ENCODE results near the gene ATF5. TPM values are rescaled to one million over a fixed set of nuclear protein-coding genes. Genes with fewer than 3 reads are reported as not detected.

ATF5 gene
- total RNA-seq, 1 donor from 2014 or later, result 5.2 TPM

DNA sequence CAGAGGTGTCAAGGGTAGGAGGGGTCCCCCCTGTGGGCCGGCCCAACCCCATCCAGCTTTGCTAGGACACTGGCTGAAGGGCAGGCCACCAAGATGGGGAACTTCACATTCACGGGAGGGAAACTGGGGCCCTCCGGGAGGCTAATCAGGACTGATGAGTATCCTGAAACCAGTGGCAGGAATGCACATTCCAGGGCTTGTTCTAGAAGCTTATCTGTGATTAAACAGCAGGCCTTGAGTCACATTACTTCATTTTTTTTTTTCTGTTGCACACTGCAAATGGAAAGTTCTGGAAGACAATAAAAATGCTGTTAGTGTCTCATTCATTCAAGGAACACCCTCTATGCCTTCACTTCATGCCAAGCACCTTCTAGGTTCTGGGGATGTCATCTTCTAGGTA, 47.5 kb downstream of the ATF5 start:
- no peak for DNase-seq (ENCODE audit: low read depth, low spot score)

DNA sequence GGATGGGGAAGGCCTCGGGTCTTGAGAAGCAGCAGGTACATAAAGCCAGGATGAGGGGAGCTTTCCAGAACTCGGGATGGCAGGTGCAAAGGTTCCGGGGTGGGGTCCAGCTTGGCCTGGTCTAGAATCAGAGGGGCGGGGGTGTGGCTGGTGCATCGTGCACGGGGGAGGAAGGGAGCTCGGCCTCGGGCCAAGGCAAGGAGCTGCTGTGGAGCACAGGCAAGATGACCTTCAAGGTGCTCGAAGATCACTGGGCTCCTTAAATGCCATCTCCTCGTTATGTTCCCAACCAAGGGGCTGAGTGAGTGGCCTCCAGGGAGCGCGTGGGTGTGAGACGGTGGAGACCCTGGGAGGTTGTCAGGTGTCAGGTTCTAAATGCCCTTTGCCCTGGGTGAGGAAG, 48.1 kb downstream of the ATF5 start:
- DNase-seq (ENCODE audit: low read depth, low spot score), result no peak

DNA sequence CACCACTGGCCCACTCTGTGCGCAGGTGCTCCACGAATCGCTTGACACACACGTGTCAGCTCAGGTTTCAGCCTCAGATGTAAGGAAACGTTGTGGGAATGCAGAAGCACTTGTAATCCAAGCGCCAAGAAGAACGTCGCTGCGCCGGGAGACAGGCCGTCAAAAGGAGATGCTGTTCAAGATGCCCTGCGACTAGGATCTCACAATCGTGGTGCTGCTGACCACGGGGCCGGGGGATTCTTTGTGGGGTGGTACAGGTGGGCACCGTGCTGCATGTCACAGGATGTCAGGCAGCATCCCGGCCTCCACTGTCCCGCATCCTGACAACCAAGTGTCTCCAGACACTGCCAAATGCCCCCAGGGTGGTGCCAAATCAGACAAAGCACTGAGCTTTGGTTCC, 48.9 kb downstream of the ATF5 start:
- no peak for DNase-seq (ENCODE audit: low read depth, low spot score)

DNA sequence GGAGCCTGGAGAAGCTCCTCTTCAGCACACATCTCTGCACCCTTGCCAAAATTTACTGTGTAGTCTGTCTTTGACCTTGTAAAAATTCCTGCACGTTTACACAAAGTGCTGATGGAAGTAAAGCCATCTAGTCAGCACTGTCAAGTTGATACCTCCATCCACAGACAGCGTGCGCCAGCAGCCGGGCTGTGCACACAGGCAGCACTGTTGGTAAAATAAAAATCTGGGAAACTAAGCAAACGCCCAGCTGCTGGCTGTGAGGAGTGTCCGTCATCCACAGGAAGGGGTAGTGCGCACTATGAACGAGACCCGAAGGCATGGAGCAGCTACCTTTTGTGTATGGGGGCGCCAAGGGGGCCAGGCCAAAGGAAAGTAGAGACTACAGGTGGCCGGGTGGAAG, 49.3 kb downstream of the ATF5 start:
- no peak for DNase-seq (ENCODE audit: low read depth, low spot score)

DNA sequence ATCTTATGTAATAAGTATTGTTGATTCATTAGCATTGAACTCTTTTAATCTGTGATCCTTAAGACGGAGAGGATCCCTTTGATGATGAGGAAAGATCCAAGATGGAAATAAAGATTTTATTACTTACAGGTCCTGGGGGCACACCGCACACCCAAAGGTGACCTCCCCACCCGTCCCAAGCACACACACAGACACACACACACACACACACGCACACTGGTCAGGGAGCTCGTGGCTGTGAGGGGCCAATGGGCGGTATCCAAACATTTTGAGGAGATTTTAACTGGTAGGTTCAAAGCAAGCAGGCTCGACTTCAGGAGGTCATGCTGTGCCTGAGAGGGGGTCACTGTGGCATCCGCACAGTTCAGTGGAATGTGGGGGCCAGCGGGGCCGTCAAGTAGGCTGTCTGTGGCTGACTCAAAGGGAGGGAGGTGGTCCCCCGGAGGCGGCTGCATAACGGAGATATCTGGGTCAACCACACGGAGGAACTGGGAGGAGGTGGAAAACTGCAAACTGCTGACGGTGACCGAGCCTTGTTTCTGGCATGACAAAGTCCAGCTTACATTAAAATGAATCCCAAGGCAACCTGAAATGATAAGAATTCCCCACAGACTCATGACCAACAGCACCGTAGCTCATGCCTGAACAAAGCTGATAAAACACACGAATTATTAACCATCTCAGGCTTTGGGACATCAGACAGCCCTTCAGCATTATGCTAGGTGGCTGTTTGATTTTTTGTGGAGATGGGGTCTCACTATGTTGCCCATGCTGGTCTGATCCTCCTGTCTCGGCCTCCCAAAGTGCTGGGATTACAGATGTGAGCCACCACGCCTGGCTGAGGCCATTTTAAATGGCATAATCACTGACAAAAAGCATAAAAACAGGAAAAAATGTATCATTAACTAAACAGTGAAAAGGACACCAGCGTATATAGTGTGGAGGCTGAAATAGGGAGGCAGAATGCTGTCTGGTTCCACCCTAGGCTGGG, 52.9 kb downstream of the ATF5 start:
- no peak for DNase-seq (ENCODE audit: low read depth, low spot score)

Other genes starting within 250 kb of the ATF5 start
- 0.40 and 0.74 TPM in 2 replicates for gene ADM5, start 239.6 kb upstream of the ATF5 start, total RNA-seq
- 20.0 and 24.7 TPM in 2 replicates for gene CPT1C, start 238.1 kb upstream of the ATF5 start, total RNA-seq
- gene TSKS, start 165.9 kb upstream of the ATF5 start, total RNA-seq, result not detected in 2 replicates
- 65.3 and 65.6 TPM in 2 replicates for gene AP2A1, start 162.2 kb upstream of the ATF5 start, total RNA-seq
- 23.9 and 34.9 TPM in 2 replicates for gene FUZ, start 115.9 kb upstream of the ATF5 start, total RNA-seq
- 13.1 and 13.8 TPM in 2 replicates for gene MED25, start 110.9 kb upstream of the ATF5 start, total RNA-seq
- 47.3 and 65.2 TPM in 2 replicates for gene PTOV1, start 78.0 kb upstream of the ATF5 start, total RNA-seq
- gene PNKP, start 61.6 kb upstream of the ATF5 start, total RNA-seq, result 47.2 and 48.2 TPM in 2 replicates
- gene AKT1S1, start 51.9 kb upstream of the ATF5 start, total RNA-seq, result 7.6 and 11.2 TPM in 2 replicates
- 7.1 and 7.3 TPM in 2 replicates for gene TBC1D17, start 51.5 kb upstream of the ATF5 start, total RNA-seq
- gene IL4I1, start 32.3 kb upstream of the ATF5 start, total RNA-seq, result 3.3 and 4.7 TPM in 2 replicates
- 33.8 and 49.8 TPM in 2 replicates for gene NUP62, start 299 bp downstream of the ATF5 start, total RNA-seq
- gene SIGLEC11, start 32.0 kb downstream of the ATF5 start, total RNA-seq, result not detected in 2 replicates
- gene VRK3, start 96.2 kb downstream of the ATF5 start, total RNA-seq, result 16.4 and 22.4 TPM in 2 replicates
- gene ZNF473, start 96.8 kb downstream of the ATF5 start, total RNA-seq, result 7.3 and 10.4 TPM in 2 replicates
- gene IZUMO2, start 234.1 kb downstream of the ATF5 start, total RNA-seq, result not detected in 2 replicates